HG03521 (cell line): ENCODE results near the gene UBAP2.
"Not testable (repeated sequence)": the region's sequence is repeated elsewhere in the genome, so short reads cannot be mapped to it uniquely, and the experiment has no call there.

Experiments
- ATAC-seq: cut with Tn5 transposase; IDR thresholded peaks from one replicate; pipeline ENCODE4 v1.9.1; 2021; ENCODE audit warnings: mild to moderate bottlenecking, moderate library complexity; ENCODE audit not compliant: unreplicated experiment

UBAP2 gene

DNA sequence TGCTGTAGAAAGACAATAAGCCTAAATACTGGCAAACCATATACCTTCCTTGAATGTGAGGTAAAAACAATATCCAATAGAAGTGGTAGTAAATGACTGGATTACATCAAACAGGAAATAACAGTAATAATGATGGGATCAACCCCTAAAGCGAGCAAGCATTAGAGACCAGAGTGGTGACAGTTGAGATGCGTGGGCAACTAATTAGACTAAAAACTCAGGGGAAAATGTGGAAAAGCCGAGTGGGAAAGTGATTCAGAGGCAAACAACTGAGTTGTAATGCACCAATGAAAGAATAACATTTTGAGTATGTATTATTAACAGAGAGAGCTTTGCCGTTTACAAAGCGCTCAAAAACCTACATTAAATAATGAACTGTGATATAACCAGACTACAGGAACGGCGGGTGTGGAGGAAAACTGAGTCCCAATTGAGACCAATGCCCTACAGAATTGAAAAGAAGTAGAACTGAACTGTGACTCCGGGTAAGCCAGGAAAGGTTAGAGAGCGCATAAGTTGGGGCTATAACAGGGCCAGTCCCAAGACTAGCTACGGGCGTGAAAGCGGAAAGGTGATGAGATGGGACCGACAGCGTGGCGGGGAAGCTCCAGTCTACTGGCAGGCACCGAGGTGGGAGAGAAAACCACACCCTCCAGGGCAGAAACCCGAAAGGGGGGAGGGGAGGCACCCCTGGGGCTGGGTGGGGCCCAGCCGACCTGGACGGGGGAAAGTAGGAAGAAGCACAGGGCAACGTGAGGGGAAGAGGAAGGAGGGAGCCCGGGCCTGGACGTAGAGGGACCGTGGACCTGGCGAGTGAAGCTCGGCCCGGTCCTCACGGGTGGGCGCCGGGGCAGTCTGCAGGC is 592 bp downstream of the UBAP2 start:
- peak; percentile 22 for ATAC-seq

DNA sequence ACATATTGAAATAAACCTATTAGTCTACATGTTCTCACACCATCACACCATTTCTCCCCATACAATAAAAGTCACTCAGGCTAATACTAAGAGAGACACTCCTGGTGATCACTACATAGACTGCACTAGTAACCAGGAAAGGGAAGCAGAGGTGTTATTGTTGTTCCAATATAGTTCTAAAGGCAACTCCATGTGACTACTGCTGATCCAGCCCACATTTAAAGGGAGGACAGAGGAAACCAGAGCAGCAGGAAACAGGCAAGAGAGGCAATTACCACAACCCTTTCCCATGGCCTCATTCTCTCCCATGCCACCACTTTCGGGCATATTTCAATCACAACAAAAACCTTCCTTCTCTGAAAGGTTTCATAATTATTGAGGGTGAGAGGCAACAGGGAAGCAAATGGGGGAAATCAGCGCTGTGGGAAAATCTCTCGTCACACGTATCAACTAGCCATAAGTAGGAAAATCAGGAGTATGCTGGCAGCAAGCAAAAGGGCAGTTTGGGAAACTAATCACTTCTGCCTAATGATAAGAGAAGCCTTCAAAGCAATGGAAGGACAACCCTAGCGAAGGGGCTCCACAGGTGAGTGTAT is 1.8 kb downstream of the UBAP2 start:
- no peak for ATAC-seq

DNA sequence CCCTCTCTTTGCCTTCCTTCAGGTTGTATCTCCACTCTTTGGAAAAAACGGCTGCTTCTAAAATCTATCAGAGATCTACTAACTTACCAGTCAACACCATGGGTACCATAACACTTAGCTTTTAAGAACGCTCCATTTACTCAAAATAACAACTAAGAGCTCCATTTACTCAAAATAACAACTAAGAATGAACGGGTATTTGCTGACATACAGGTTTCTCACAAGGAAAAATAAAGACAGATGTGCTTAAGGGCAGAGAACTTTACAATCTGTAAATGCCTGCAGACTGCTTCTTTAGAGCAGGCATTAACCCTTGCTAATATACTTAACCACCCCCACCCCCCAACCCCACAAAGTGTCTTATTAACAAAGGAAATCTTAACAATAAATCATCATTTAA is 2.8 kb downstream of the UBAP2 start:
- ATAC-seq, result no peak

DNA sequence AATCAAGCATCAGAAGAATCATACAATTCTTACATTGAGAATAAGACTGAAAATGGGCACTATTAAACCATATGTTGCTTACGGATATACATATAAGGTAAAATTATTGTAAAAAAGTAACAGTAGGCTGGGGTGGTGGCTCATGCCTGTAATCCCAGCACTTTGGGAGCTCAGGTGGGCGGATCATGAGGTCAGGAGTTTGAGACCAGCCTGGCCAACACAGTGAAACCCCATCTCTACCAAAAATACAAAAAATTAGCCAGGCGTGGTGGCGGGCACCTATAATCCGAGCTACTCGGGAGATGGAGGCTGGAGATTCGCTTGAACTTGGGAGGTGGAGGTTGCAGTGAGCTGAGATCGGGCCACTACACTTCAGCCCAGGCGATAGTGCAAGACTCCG is 6.6 kb downstream of the UBAP2 start:
- not testable (repeated sequence) for ATAC-seq

DNA sequence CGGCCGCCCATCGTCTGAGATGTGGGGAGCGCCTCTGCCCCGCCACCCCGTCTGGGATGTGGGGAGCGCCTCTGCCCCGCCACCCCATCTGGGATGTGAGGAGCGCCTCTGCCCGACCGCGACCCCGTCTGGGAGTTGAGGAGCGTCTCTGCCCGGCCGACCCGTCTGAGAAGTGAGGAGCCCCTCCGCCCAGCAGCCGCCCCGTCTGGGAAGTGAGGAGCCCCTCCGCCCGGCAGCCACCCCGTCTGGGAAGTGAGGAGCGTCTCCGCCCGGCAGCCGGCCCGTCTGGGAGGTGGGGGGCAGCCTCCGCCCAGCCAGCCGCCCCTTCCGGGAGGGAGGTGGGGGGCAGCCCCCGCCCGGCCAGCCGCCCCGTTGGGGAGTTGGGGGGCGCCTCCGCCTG is 9.8 kb downstream of the UBAP2 start:
- ATAC-seq, result not testable (repeated sequence)

DNA sequence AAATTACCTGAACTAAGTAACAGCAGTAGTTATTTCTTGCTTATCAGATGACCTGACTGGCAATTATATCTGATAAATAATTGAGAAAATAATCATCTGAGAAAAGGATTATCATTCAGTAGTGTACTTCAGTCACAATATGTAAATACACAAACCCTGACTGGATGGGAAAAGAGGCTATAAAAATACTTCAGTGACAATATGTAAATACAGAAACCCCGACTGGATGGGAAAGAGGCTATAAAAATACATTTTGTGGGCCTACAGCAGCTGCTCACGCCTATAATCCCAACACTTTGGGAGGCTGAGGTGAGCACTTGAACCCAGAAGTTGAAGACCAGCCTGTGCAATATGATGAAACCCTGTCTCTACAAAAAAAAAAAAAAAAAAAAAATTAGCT is 11.1 kb downstream of the UBAP2 start:
- no peak for ATAC-seq

DNA sequence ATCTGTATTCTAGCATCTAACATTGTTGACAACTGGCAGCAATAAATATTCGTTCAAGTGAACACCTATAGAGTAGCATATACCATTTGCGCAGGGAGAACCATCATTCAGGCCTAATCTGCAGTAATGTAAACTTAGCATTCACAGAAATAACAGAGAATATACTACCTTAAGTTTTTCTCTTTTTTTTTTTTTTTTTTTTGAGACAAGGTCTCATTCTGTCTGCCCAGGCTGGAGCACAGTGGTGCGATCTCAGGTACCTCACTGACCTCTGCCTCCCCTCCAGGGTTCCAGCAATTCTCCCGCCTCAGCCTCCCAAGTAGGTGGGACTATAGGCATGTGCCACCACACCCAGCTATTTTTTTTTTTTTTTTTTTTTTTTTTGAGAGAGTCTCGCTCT is 12.1 kb downstream of the UBAP2 start:
- no peak for ATAC-seq

DNA sequence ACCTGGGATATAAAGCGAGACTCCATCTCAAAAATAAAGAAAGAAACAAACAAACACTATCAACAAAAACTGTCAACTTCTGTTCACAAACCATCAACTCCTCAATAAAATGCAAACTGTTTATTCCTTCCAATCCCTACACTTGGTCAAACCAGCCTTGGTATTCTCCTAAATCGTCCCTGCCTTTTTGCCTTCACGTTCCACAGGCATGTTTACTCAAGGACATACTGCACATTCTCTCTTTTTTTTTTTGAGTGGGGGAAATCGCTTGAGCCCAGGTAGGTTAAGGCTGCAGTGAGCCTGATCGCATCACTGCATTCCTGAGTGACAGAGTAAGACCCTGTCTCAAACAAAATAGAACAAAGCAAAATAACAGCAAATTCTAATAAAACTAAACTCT is 13.0 kb downstream of the UBAP2 start:
- ATAC-seq, result no peak

DNA sequence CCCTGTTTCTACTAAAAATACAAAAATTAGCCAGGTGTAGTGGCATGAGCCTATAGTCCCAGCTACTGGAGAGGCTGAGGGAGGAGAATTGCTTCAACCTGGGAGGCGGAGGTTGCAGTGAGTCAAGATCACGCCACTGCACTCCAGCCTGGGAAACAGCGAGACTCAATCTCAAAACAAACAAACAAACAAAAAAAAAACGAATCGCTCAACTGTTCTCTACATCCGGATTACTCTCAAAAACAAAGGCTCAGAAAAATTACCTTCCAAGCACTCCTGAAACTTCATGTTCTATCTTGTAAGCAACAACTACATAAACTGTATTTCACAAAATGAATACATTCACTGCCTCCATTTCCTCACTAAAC is 14.0 kb downstream of the UBAP2 start:
- no peak for ATAC-seq

DNA sequence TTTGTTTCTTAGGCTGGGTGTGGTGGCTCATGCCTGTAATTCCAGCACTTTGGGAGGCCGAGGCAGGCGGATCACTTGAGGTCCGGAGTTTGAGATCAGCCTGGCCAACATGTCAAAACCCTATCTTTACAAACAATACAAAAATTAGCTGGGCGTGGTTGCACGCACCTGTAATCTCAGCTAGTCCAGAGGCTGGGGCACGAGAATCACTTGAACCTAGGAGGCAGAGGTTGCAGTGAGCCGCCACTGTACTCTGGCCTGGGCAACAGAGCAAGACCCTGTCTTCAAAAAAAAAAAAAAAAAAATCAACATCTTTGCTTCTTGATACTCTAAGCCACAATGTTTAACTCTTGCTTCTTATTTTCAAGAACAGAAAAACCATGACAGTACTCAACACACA is 16.1 kb downstream of the UBAP2 start:
- no peak for ATAC-seq

DNA sequence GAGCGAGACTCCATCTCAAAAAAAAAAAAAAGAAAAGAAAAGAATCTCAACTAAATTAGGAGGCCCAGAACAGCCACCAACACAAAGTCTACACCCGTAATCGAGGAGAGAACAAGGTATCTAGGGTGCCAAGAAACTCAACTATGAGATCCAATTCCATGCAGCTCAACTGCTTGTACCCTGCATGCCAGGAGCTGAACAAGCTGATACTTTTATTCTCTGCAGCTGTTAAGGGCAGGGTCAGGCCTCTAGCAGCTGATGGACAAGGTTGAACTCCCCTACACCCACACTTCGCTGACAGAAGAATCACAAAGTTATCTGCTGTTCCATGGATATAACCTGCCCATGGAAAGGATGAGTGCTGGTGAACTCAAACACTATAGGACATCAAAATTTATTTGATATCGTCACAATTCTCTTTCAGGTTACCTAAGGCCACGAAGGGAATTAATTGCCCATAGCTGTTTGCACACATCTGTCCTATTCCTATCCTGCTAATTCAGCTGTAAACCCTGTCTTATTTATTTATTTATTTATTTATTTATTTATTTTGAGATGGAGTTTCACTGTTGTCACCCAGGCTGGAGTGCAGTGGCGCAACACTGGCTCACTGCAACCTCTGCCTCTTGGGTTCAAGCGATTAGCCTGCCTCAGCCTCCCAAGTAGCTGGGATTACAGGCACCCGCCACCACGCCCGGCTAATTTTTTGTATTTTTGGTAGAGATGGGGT is 20.7 kb downstream of the UBAP2 start:
- no peak for ATAC-seq

DNA sequence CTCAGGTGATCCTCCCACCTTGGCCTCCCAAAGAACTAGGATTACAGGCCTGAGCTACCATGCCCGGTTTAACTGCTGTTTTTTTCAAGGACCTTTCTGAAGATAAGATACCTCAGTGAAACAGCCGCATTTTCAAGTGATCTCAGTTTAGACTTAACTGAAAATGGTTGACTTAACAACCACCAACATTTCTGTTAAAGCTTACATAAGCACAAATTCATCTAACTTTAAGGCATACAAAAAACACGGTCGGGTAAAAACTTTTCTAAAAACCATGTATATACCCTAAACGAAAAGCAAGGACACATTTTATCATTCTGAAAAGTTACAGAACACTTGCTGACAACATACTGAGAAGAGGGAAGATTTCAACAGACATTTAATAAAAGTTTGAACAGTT is 22.9 kb downstream of the UBAP2 start:
- no peak for ATAC-seq

DNA sequence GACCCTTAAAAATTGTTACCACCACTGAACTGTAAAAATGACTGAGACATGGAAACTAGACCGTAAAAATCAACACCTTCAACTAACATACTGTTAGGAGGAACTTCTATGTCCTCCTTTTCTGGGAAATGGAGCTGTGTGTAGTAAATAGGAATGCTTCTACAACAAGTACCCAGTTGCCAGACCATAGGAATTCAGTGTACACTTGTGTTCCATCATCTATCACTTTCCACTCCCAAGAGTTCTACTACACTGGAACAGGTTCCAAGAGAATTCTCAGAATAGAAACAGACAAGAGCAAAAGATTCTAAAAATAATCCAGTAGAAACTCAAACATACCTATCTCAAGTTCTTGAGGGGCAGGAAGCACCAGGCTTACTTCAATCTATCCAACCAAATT is 23.6 kb downstream of the UBAP2 start:
- no peak for ATAC-seq

DNA sequence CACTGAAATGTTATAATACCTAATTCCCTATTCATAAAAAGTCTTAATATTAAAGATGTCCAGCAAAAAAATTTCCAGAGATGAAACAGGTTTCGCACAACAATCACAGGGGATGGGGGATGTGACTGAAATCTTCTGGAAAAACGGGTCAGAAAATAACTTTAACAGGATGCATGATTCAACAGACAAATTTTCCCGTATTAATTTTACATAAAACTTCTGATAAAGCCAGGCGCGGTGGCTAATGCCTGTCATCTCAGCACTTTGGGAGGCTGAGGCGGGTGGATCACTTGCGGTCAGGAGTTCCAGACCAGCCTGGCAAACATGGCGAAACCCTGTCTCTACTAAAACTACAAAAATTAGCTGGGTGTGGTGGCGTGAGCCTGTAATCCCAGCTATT is 24.2 kb downstream of the UBAP2 start:
- ATAC-seq, result not testable (repeated sequence)

DNA sequence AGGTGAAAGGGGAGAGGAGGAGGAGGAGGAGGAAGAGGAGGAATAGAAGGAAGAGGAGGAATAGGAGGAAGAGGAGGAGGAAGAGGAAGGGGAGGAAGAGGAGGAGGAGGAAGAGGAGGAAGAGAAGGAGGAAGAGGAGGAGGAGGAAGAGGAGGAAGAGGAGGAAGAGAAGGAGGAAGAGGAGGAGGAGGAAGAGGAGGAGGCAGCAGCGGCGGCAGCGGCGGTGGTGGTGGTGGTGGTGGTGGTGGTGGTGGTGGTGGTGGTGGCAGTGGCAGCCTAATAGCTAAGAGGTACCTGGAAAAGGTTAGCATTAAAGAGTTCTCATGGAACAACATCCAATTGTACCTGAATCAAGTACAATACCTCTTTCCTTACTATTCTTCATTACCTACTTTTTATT is 32.5 kb downstream of the UBAP2 start:
- no peak for ATAC-seq

DNA sequence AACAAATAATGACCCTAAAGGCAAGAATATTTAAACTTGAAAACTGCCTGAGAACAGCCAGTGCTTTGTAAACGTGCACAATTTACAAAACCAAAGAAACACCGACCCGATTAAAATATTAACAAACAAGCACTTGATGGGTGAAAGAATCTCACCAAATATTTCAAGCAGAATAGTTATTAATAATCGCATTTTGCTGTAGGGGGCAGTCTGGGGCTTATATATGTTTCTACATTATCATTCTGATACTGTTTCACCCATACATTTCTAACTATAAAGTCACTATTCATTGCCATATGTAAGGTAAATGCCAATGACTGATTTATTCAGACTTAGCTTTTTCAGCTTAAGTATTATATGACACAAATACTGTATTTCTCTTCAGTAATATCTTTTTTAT is 37.7 kb downstream of the UBAP2 start:
- no peak for ATAC-seq

DNA sequence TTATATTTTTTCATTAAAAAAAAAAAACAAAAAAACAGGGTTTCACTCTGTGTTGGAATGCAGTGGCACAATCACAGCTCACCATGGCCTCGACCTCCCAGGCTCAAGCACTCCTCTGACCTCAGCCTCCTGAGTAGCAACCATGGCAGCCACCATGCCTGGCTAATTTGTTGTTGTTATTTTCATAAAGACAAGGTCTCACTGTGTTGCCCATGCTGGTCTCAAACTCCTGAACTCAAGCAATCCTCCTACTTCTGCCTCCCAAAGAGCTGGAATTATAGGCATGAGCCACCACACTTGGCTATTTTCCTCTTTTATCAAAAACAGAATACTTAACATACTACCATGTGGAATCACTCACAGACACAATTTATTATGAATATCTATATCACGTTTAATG is 46.7 kb downstream of the UBAP2 start:
- no peak for ATAC-seq

DNA sequence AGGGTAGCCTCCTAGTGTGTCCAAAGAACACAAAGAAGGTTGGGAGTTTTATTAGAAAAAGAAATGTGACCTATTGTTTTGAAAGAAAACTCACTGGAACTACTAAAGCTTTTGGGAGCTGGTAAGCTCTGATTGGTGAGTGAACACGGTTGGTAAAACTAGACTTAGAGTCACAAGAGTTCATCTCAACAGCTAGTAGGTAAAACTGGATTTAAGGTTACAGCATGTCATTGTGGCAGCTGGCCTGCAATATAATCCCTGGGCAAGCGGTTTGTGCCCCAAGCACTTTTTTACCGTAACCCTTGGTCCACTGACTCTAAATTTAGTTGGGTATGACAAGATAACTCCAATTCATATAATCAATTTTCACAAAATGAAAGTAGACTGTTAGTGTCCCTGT is 47.4 kb downstream of the UBAP2 start:
- no peak for ATAC-seq

DNA sequence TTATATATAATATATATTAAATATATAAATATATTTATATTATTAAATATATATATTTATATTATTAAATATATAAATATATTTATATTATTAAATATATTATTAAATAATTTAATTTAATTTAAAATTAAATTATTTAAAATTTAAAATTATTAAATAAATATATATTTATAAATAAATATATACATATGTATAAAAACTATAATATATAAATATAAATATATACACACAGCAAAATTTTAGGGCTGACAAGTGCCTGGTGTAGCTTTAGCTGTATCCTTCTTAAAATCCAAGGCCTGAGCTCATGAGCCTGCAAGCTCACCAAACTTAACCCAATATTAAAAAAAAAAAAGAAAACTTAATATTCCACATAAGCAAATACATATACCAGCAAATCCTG is 53.2 kb downstream of the UBAP2 start:
- ATAC-seq, result no peak

DNA sequence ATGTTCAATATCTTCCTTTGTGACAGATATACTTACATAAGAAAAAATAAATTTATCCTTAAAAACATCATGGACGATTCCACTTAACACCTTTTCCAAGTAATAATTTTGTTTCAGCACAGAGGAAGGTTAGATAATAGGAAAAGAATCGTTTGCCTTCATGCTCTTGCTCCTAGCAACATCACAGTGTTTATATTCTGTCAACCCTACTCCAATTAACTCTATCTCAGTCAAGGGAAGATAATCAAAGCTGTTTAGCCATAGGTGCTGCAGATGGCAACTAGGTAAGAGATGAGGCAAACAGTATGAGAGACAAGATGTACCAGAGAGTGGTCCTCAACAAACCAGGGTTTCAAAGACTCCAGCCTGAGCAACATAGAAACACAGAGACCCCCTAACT is 55.6 kb downstream of the UBAP2 start:
- ATAC-seq, result no peak

DNA sequence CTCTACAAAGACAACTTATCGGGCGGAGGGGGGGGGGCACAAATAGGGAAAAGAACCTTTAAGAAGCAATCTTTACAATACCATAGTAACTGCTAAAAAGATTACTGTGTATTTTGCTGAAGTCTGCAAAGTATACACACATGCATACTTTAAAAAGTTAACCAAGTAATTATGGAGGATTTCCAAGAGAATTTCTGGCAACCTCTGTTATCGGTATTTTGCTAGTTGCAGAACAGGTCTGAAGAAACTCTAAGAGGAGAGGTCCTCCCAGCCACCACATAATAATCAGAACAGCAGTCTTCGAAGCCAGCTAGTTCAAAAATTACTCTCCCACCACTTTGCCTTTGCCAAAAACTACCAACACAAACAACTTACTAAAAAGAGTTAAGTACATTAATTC is 56.1 kb downstream of the UBAP2 start:
- no peak for ATAC-seq

DNA sequence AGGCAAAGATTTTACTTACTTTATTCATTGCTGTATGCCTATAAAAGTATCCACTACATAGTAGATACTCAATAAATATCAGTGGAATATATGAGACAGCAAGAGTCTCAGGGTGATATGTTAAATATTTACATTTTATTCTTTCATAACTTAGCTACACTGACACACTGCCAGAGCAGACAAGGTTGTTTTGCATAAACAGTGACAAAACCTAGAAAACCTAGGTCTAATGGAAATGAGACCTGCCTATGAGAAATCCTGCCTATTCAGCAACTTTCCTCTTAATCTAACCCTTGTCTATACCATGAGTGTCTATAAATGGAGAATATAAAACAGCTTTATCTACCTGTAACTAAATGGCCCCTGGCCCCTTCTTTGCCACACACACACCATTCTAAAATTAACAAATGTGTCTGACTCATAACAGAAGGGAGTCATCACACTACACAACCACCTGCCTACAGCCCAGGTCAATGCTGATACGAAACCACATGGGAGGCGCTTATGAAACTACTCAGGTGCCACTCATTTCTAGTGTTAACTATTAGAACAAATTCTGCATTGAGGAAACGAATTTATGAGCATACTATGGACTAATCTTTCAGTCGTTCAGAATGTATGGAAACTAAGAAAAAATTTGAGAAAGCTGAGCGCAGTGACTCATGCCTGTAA is 60.3 kb downstream of the UBAP2 start:
- peak; percentile 98 for ATAC-seq
